ENCODE data around the gene CSPG4.
"Not testable (repeated sequence)": the region's sequence is repeated elsewhere in the genome, so short reads cannot be mapped to it uniquely, and the experiment has no call there.

Gene CSPG4

DNA sequence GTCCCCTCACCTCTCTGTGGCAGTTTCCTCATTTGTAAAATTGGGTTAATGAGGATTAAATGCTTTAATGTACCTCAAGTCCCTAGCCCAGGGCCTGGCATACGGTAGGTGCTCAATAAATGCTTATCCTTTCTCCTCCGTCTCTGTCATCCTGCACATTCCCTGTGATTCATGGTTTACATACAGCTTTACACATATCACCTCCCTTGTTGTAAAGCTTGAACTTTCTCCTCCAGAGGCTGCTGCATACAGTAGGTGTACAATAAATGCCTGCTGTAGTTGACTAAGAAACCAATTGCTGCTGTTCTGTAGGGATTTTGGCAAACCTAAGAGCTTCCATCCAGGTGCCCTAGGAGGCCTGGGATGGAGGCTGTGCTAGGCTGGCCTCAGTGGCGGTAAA lies 1.5 kb upstream of the CSPG4 start:
- TF ChIP-seq, protein P1, sequence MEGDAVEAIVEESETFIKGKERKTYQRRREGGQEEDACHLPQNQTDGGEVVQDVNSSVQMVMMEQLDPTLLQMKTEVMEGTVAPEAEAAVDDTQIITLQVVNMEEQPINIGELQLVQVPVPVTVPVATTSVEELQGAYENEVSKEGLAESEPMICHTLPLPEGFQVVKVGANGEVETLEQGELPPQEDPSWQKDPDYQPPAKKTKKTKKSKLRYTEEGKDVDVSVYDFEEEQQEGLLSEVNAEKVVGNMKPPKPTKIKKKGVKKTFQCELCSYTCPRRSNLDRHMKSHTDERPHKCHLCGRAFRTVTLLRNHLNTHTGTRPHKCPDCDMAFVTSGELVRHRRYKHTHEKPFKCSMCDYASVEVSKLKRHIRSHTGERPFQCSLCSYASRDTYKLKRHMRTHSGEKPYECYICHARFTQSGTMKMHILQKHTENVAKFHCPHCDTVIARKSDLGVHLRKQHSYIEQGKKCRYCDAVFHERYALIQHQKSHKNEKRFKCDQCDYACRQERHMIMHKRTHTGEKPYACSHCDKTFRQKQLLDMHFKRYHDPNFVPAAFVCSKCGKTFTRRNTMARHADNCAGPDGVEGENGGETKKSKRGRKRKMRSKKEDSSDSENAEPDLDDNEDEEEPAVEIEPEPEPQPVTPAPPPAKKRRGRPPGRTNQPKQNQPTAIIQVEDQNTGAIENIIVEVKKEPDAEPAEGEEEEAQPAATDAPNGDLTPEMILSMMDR (IDR thresholded peaks at IDR 0.05; ENCODE audit: low read depth, low read length, missing control alignments) = no peak
- H3K4me3 ChIP-seq (replicated peaks; ENCODE audit: low read depth, low read length) = no peak overlapping the region
- no peak for DNase-seq (ENCODE audit: extremely low read depth, low read depth)

DNA sequence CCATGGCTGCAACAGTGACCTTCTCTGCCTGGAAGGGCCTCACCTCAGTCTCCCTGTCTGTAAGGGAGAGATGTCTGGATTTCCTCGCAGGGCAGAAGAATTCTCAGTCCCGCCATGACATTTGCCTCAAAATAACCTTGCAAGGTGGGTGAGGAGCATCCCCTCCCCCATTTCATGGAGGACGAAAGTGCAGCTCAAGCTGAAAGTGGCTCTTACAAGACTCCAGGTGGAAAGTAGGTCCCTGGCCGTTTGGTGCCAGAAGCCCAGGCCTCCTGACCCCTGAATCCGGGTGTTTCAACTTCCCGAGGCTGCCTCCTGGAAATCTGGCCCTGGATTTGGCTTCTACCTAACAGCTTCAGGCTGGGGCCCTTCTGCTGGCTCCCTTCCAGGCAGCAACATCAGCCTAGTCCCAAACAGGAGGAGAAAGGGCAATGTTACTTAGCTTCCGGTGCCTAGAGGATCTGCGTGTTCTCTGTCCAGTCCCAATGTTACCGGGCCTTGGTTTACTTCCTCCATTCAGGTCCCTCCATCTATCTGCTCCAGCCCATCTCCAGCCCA lies 769 bp upstream of the CSPG4 start:
- no peak for DNase-seq (ENCODE audit: extremely low read depth, low read depth)
- peak overlapping the region; percentile 75; the same call in 1 of the 2 replicates for H3K4me3 ChIP-seq (replicated peaks; ENCODE audit: low read depth, low read length)
- TF ChIP-seq, protein P1 (IDR thresholded peaks at IDR 0.05; ENCODE audit: low read depth, low read length, missing control alignments) = no peak

DNA sequence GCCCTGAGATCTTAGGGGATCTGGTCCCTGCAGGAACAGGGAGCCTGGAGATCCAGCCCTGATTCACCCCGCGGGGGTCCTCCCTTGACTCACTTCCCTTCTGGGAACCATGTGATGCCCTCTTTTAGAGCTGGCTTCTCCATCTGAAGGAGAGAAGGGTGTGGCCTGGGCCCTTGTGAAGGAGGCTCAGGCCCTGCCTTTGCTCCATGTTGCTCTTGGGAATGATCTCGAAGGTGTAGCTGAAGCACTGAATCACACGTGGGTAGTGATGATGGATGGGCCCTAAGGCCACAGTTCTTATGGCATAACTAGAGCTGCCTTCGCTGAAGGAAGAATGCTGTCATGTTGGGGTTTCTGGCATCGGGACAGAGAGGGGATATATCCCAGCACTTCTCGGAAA lies 1.2 kb downstream of the CSPG4 start:
- H3K4me3 ChIP-seq (replicated peaks; ENCODE audit: low read depth, low read length) = peak overlapping the region; percentile 75
- DNase-seq (ENCODE audit: extremely low read depth, low read depth) = not testable (repeated sequence)

DNA sequence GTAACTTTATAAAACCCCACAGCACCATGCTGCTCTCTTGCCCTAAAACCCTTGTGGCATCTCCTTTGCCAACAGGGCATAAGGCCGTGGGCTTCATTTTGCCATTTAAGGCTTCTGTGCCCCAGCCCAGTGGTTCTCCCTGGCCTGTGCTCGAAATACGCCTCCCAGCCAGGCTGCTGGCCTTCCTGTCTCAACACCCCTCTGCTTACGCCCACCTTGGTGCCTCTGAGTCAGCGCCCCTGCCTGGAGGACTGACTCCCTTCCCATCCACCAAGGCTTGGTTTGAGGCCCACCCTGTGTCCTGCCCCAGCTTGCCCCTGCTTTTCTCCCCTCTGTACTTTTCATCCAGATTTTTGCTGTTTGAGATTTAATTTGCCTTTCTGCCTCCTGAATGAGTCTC lies 1.8 kb downstream of the CSPG4 start:
- not testable (repeated sequence) for DNase-seq (ENCODE audit: extremely low read depth, low read depth)
- peak overlapping the region; percentile 31 for H3K4me3 ChIP-seq (replicated peaks; ENCODE audit: low read depth, low read length)

DNA sequence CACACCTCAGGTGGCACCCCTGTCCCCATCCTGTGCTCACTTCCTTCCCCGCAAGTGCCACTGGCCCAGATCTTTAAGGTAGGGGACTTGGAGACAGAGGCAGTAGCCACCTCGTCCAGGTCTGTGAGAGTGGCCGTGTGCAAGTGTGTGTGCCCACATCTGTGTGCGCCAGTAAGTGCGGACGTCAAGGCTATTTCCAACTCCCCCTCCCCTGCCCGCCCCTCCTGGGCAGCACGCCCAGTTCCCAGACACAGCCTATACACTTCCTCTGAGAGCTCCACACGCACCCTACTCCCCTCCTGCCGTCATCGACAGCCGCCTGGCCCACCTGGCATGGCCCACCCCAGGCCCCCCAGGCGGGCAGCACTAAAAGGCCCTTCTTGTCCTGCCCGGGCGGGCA lies 3.2 kb downstream of the CSPG4 start:
- not testable (repeated sequence) for DNase-seq (ENCODE audit: extremely low read depth, low read depth)
- H3K4me3 ChIP-seq (replicated peaks; ENCODE audit: low read depth, low read length) = peak overlapping the region; percentile 31

DNA sequence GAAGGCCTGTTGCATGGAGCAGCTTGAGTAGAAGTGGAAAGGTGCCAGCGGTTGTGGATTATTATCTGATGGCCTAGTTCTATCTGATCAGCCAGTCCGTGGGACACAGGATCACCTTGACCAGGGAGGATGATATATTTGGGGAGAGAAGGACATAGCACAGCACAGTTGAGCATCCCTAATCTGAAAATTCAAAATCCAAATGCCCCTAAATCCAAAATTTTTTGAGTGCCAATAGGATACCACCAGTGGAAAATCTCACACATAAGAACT lies 6.0 kb downstream of the CSPG4 start:
- TF ChIP-seq, protein P1 (IDR thresholded peaks at IDR 0.05; ENCODE audit: low read depth, low read length, missing control alignments) = no peak
- H3K4me3 ChIP-seq (replicated peaks; ENCODE audit: low read depth, low read length) = no peak overlapping the region
- no peak for DNase-seq (ENCODE audit: extremely low read depth, low read depth)

DNA sequence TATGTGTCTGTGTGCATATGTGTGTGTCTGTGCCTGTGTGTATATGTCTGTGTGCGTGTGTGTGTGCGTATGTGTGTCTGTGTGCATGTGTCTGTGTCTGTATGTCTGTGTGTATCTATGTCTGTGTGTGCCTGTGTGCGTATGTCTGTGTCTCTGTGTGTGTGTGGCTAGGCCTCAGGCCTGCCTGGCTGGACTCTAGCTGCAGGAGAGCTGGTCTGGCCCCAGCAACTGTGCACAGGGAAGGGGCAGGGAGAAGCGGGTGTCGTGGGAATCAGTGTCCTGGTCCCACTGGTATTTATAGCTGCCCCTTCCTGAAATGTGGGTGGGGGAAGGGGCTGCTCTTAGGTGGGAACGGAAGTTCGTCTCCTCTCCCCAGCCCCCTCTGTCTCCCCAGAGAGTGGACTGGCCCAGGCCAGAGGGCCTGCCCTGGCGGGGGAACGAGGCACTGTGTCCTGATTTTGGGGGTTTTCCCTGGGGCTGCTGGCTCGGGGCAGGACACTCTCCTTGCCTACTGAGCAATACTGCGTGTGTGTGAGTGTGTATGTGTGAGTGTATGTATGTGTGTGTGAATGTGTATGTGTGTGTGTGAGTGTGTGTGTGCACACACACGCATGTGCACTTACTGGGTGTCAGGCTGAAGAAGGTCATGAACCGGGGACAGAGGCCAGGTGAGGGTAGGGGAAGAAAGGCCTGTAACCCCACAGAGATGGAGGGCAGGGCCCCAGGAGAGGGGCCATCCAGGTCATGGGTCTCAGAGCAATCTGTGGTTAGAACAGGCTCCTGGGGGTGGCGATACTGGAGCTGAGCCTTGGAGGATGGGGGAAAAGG lies 6.6 kb downstream of the CSPG4 start:
- DNase-seq (ENCODE audit: extremely low read depth, low read depth) = no peak
- TF ChIP-seq, protein P1 (IDR thresholded peaks at IDR 0.05; ENCODE audit: low read depth, low read length, missing control alignments) = no peak
- no peak overlapping the region for H3K4me3 ChIP-seq (replicated peaks; ENCODE audit: low read depth, low read length)

DNA sequence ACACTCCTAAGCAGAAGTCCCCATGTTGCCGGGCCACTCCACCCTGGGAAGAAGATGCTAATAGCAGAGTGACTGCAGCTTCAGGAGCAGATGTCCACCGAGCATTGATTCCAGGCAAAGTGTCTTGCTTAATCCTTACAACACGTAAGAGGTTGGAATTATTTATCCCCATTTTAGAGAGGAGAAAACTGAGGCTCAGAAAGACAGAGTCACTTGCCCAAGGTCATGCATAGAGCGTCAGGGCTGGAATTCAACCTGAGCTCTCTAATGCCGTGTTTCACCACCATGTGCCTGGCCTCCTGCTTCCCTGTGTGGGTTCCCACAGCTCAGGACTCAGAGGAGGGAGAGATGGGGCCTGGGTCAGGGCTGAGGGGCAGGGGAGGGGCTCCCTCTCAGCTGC lies 7.3 kb downstream of the CSPG4 start:
- not testable (repeated sequence) for H3K4me3 ChIP-seq (replicated peaks; ENCODE audit: low read depth, low read length); DNase-seq (ENCODE audit: extremely low read depth, low read depth)

DNA sequence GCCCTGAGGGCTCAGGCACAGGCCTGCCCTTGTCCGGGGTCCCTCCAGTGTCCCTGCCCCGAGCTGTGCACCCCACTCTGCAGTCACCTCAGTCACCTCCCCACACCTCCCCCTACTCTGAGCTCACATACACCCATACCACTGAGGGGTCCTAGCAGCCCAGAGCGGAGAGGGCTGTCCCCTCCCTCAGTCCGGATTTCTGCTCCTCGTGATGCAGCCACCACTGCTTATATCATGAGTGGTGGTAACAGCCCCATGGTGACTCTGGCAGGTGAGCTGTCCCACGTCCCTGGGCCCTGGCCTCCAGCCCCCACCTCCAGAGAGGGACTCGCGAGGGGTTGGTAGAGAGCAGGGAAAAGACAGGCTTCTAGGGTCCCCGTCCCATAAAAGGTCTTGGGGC lies 8.0 kb downstream of the CSPG4 start:
- TF ChIP-seq, protein P1 (IDR thresholded peaks at IDR 0.05; ENCODE audit: low read depth, low read length, missing control alignments) = no peak
- no peak for DNase-seq (ENCODE audit: extremely low read depth, low read depth)

More for the DNA sequence above, 8.0 kb downstream of the CSPG4 start:
- H3K4me3 ChIP-seq (replicated peaks; ENCODE audit: low read depth, low read length) = no peak overlapping the region
